ENCODE results near the gene USP47. TPM values are rescaled to one million over a fixed set of nuclear protein-coding genes. Genes with fewer than 3 reads are reported as not detected.
A peak's percentile ranks its signal among the peaks of the same experiment; 100 is the strongest.

The USP47 gene
- total and polyA plus RNA-seq, 2 of the 13 experiments (the other 11 are each of a cell fraction or from before 2014, with no cell fraction given): 12.2 to 52.7 TPM

DNA sequence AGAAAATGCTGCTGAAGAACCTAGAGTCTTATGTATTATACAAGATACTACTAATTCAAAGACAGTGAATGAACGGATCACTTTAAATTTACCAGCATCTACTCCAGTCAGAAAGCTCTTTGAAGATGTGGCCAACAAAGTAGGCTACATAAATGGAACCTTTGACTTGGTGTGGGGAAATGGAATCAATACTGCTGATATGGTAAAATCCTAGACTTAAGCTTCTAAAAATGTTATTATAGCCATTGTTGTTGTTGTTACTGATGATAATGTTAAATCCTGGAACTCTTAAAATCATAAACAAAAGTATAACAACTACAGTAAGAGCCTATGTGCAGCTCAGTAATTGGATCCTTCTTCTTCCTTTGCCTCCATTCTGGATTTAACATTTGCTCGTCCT lies 38.4 kb downstream of the USP47 start:
- ChIA-PET POLR2A (no interaction called here), CTCF (ENCODE audit: low intra/inter-chr PET ratio, low total read pairs) (no interaction called here)
- no peak for DNase-seq (ENCODE audit: low spot score)
- Histone ChIP-seq H3K4me1 (ENCODE audit: insufficient read depth, low read length) (peaks cover 8% of the 10 kb centered on the region; the same call in 1 of the 2 replicates), H3K9me3 (ENCODE audit: low read length) (no peaks in the 10 kb centered on the region), H2AFZ (ENCODE audit: low read length) (no peak overlapping the region), H4K20me1 (ENCODE audit: insufficient read depth, low read length) (no peaks in the 10 kb centered on the region; the same call in 1 of the 2 replicates), H3K4me2 (ENCODE audit: low read depth, low read length) (no peak overlapping the region), H3K79me2 (ENCODE audit: insufficient read depth, low read length) (peaks cover 46% of the 10 kb centered on the region), H3K36me3 (replicated peaks in 1 of 2; ENCODE audit: control insufficient read depth in 1 of 2, insufficient read depth in 2 of 2, low read length in 2 of 2) (peaks cover 6 to 12% of the 10 kb centered on the region in 2 experiments), H3K4me3 (replicated peaks in 1 of 3; ENCODE audit: insufficient read depth in 1 of 3, low read depth in 2 of 3, low read length in 3 of 3) (no peak overlapping the region), H3K27me3 (ENCODE audit: control insufficient read depth in 1 of 2, insufficient read depth in 2 of 2, low read length in 2 of 2) (no peaks in the 10 kb centered on the region), H3K27ac (ENCODE audit: extremely low read length, insufficient read depth, low read length) (no peak overlapping the region), H3K9ac (ENCODE audit: insufficient read depth, low read depth, low read length) (no peak overlapping the region)
- no TSS peak for BruUV-seq (replicated peaks)
- 95% methylated on average over 2 of the region's 2 CpGs for WGBS (ENCODE audit: low lambda C conversion rate)
- TF ChIP-seq, protein P1, sequence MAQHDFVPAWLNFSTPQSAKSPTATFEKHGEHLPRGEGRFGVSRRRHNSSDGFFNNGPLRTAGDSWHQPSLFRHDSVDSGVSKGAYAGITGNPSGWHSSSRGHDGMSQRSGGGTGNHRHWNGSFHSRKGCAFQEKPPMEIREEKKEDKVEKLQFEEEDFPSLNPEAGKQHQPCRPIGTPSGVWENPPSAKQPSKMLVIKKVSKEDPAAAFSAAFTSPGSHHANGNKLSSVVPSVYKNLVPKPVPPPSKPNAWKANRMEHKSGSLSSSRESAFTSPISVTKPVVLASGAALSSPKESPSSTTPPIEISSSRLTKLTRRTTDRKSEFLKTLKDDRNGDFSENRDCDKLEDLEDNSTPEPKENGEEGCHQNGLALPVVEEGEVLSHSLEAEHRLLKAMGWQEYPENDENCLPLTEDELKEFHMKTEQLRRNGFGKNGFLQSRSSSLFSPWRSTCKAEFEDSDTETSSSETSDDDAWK (CRISPR knock-in tag; IDR thresholded peaks at IDR 0.05): no peak
- TF ChIP-seq TMF1 (CRISPR knock-in tag; IDR thresholded peaks at IDR 0.05; ENCODE audit: low read depth): no peak
- peak; percentile 42 to 52 for TF ChIP-seq MAFK (conservative IDR thresholded peaks at IDR 0.05 in 1 of 2, IDR thresholded peaks at IDR 0.05 in 1 of 2; ENCODE audit: low read length in 2 of 2)
- intact Hi-C loops (cut with micrococcal nuclease; ENCODE audit: unreplicated experiment): no loop called here
- in situ Hi-C loops (cut with HindIII; ENCODE audit: extremely low pct_ligation_motif_present, low pct_unique_long_range_greater_than_20kb): no loop called here
- no peak for ATAC-seq
- FAIRE-seq: no peak

DNA sequence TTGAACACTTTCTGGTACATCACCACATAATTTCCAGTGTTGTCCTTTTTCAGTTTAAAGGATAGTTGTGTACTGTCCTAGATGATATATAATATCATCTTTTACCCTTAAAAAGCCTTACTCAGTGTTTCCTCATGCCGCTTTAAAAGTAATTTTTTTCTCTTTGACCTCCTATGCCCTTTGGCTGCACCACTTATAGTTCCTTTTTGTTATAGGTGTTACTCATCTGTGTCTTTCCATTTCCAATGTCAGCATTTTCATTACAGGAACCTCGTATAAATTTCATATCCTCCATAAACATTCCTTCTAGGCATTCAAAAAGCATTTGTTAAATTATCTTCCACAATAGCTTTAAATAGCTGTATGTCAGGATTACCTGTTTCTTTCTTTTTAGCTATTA lies 40.8 kb downstream of the USP47 start:
- no TSS peak for BruUV-seq (replicated peaks)
- no peak overlapping the region for H3K27ac ChIP-seq (ENCODE audit: extremely low read length, insufficient read depth, low read length)
- in situ Hi-C loops (cut with HindIII; ENCODE audit: extremely low pct_ligation_motif_present, low pct_unique_long_range_greater_than_20kb): no loop called here
- ATAC-seq (no peak), DNase-seq (ENCODE audit: low spot score) (no peak), FAIRE-seq (no peak)
- H3K79me2 ChIP-seq (ENCODE audit: insufficient read depth, low read length): peaks cover 37% of the 10 kb centered on the region
- H3K36me3 ChIP-seq (replicated peaks in 1 of 2; ENCODE audit: control insufficient read depth in 1 of 2, insufficient read depth in 2 of 2, low read length in 2 of 2): peaks cover 12 to 28% of the 10 kb centered on the region in 2 experiments
- WGBS (ENCODE audit: low lambda C conversion rate): 98% methylated on average over 2 of the region's 2 CpGs
- intact Hi-C loops (cut with micrococcal nuclease; ENCODE audit: unreplicated experiment): no loop called here
- TF ChIP-seq, protein P2, sequence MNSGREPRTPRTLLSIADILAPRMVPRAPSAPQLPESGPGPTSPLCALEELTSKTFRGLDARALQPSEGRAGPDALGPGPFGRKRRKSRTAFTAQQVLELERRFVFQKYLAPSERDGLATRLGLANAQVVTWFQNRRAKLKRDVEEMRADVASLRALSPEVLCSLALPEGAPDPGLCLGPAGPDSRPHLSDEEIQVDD (CRISPR knock-in tag; IDR thresholded peaks at IDR 0.05; ENCODE audit: borderline replicate concordance): no peak
- TF ChIP-seq, protein P3, sequence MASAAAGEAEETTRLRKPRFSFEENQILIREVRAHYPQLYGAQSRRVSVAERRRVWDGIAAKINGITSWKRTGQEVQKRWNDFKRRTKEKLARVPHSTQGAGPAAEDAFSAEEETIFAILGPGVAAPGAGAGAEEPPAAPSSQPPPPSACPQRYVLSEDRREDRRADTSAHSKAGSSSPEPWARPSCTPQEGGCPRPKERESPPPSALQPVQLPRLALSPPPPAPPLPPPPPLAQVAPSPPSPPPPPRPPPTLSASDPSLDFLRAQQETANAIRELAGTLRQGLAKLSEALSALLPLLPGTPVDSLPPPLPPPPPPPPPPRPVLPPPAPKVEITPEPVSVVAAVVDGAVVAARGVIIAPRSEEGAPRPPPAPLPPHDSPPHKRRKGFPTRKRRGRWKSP (CRISPR knock-in tag; IDR thresholded peaks at IDR 0.05): no peak
- TF ChIP-seq, protein P4, sequence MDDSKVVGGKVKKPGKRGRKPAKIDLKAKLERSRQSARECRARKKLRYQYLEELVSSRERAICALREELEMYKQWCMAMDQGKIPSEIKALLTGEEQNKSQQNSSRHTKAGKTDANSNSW (CRISPR knock-in tag; IDR thresholded peaks at IDR 0.05; ENCODE audit: borderline replicate concordance): no peak
- peak in 1 of 2 experiments; percentile 29; a peak in 1 of 4 replicates for TF ChIP-seq MAFK (conservative IDR thresholded peaks at IDR 0.05 in 1 of 2, IDR thresholded peaks at IDR 0.05 in 1 of 2; ENCODE audit: low read length in 2 of 2)
- TF ChIP-seq ZNF713 (CRISPR knock-in tag; IDR thresholded peaks at IDR 0.05): no peak
- no peak for TF ChIP-seq CAMTA2 (CRISPR knock-in tag; IDR thresholded peaks at IDR 0.05; ENCODE audit: borderline replicate concordance)
- TF ChIP-seq, protein P5, sequence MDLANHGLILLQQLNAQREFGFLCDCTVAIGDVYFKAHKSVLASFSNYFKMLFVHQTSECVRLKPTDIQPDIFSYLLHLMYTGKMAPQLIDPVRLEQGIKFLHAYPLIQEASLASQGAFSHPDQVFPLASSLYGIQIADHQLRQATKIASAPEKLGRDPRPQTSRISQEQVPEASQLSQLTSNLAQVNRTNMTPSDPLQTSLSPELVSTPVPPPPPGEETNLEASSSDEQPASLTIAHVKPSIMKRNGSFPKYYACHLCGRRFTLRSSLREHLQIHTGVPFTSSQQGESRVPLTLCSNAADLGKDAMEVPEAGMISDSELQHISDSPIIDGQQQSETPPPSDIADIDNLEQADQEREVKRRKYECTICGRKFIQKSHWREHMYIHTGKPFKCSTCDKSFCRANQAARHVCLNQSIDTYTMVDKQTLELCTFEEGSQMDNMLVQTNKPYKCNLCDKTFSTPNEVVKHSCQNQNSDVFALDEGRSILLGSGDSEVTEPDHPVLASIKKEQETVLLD (CRISPR knock-in tag; IDR thresholded peaks at IDR 0.05; ENCODE audit: low read depth): no peak
- H3K4me3 ChIP-seq (replicated peaks in 1 of 3; ENCODE audit: insufficient read depth in 1 of 3, low read depth in 2 of 3, low read length in 3 of 3): no peak overlapping the region
- no peaks in the 10 kb centered on the region for H3K9me3 ChIP-seq (ENCODE audit: low read length)
- ChIA-PET CTCF (ENCODE audit: low intra/inter-chr PET ratio, low total read pairs) (no interaction called here), POLR2A (no interaction called here)
- H3K27me3 ChIP-seq (ENCODE audit: control insufficient read depth in 1 of 2, insufficient read depth in 2 of 2, low read length in 2 of 2): no peaks in the 10 kb centered on the region
- H2AFZ ChIP-seq (ENCODE audit: low read length): no peak overlapping the region
- peaks cover 8% of the 10 kb centered on the region; the same call in 1 of the 2 replicates for H3K4me1 ChIP-seq (ENCODE audit: insufficient read depth, low read length)
- H3K9ac ChIP-seq (ENCODE audit: insufficient read depth, low read depth, low read length): no peak overlapping the region
- no peak overlapping the region for H3K4me2 ChIP-seq (ENCODE audit: low read depth, low read length)
- no peaks in the 10 kb centered on the region; the same call in 1 of the 2 replicates for H4K20me1 ChIP-seq (ENCODE audit: insufficient read depth, low read length)
